ENCODE data around the gene SH2D3A. TPM values are rescaled to one million over a fixed set of nuclear protein-coding genes. Genes with fewer than 3 reads are reported as not detected.

Gene SH2D3A
- total and polyA plus RNA-seq, 2 donors (not counting 3 experiments of a cell fraction or from before 2014, with no cell fraction given) = 0.04 to 0.53 TPM

DNA sequence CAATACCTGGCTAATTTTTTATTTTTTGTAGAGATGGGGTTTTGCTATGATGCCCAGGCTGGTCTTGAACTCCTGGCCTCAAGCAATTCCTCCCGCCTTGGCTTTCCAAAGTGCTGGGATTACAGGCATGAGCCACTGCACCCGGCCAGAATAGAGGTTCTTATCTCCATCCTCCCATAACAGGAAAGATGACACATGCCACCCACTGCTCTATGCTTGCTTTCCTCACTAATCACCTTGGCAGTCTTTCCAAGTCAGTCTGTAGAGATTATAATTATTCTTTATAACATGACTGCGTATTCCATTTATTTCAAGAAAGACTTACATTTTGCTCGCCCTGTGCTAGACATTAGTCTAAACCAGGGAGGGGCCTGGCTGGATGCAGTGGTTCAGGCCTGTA is 12.0 kb upstream of the SH2D3A start:
- dilution Hi-C loops (cut with MboI; ENCODE audit: extremely low pct_ligation_motif_present, low sequenced_read_pairs) = no loop called here
- POLR2A ChIA-PET = no interaction called here

More for the DNA sequence above, 12.0 kb upstream of the SH2D3A start:
- H3K4me1 ChIP-seq (ENCODE audit: control insufficient read depth, extremely low read depth, insufficient read depth, low read length) = no peaks in the 10 kb centered on the region
- H3K9ac ChIP-seq (replicated peaks; ENCODE audit: extremely low read depth, insufficient read depth, low read length) = no peak overlapping the region
- no peak overlapping the region for H3K27ac ChIP-seq (ENCODE audit: insufficient read depth, low read depth, low read length)
- H3K79me2 ChIP-seq (ENCODE audit: control insufficient read depth, insufficient read depth, low read length) = no peaks in the 10 kb centered on the region
- BruUV-seq (replicated peaks) = no TSS peak
- intact Hi-C loops (cut with micrococcal nuclease) = no loop called here
- no peak overlapping the region for H3K4me3 ChIP-seq (replicated peaks in 1 of 3; ENCODE audit: insufficient read depth in 1 of 3, low read depth in 1 of 3, low read length in 3 of 3)
- CTCF ChIA-PET = interaction anchor here (1.9 kb wide), 1 partner anchor 21 kb away, joined by 6 read pairs; no protein-coding TSS in a partner anchor
- no peaks in the 10 kb centered on the region for H3K36me3 ChIP-seq (ENCODE audit: control insufficient read depth in 2 of 2, extremely low read depth in 1 of 2, insufficient read depth in 2 of 2, low read length in 2 of 2)
- no peak for DNase-seq (ENCODE audit: low read depth, low spot score)
- no peak overlapping the region for H2AFZ ChIP-seq (ENCODE audit: low read depth, low read length)
- no peaks in the 10 kb centered on the region for H3K27me3 ChIP-seq (ENCODE audit: control insufficient read depth in 2 of 2, insufficient read depth in 2 of 2, low read length in 2 of 2)
- TF ChIP-seq MYC (IDR thresholded peaks at IDR 0.05; ENCODE audit: low read depth, low read length) (no peak), POLR2AphosphoS5 (IDR thresholded peaks at IDR 0.05; ENCODE audit: insufficient read depth, low read depth, low read length) (no peak), JUN (IDR thresholded peaks at IDR 0.05; ENCODE audit: borderline replicate concordance, insufficient read depth, insufficient read length, low read depth) (no peak), FOS (IDR thresholded peaks at IDR 0.05; ENCODE audit: borderline replicate concordance, insufficient read depth, low read length) (no peak), EZH2 (IDR thresholded peaks at IDR 0.05; ENCODE audit: borderline replicate concordance, low read depth, low read length, severe bottlenecking) (no peak), POLR2A (IDR thresholded peaks at IDR 0.05; ENCODE audit: low read depth, low read length) (no peak), GATA2 (IDR thresholded peaks at IDR 0.05; ENCODE audit: insufficient read depth, insufficient read length, low read depth, low read length) (no peak)
- TF ChIP-seq, protein P1, sequence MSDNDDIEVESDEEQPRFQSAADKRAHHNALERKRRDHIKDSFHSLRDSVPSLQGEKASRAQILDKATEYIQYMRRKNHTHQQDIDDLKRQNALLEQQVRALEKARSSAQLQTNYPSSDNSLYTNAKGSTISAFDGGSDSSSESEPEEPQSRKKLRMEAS (IDR thresholded peaks at IDR 0.05; ENCODE audit: insufficient read depth, insufficient read length) = no peak
- TF ChIP-seq, protein P2, sequence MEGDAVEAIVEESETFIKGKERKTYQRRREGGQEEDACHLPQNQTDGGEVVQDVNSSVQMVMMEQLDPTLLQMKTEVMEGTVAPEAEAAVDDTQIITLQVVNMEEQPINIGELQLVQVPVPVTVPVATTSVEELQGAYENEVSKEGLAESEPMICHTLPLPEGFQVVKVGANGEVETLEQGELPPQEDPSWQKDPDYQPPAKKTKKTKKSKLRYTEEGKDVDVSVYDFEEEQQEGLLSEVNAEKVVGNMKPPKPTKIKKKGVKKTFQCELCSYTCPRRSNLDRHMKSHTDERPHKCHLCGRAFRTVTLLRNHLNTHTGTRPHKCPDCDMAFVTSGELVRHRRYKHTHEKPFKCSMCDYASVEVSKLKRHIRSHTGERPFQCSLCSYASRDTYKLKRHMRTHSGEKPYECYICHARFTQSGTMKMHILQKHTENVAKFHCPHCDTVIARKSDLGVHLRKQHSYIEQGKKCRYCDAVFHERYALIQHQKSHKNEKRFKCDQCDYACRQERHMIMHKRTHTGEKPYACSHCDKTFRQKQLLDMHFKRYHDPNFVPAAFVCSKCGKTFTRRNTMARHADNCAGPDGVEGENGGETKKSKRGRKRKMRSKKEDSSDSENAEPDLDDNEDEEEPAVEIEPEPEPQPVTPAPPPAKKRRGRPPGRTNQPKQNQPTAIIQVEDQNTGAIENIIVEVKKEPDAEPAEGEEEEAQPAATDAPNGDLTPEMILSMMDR (IDR thresholded peaks at IDR 0.05; ENCODE audit: extremely low read depth in 1 of 2, insufficient read depth in 1 of 2, low read depth in 1 of 2, low read length in 2 of 2) = no peak
- no peaks in the 10 kb centered on the region for H3K9me3 ChIP-seq (replicated peaks; ENCODE audit: control insufficient read depth, insufficient read depth, low read length)
- no peaks in the 10 kb centered on the region for H3K9me1 ChIP-seq (replicated peaks; ENCODE audit: control insufficient read depth, extremely low read depth, insufficient read depth, low read length)
- no peak overlapping the region for H3K4me2 ChIP-seq (ENCODE audit: insufficient read depth, low read length)
- no peaks in the 10 kb centered on the region for H4K20me1 ChIP-seq (replicated peaks; ENCODE audit: control insufficient read depth, extremely low read depth, insufficient read depth, low read length)
- no peak for FAIRE-seq
